GM12878 (cell line): ENCODE measurements around the gene PERM1. TPM values are rescaled to one million over a fixed set of nuclear protein-coding genes. Genes with fewer than 3 reads are reported as not detected.

Source experiments
- ATF7 ChIP-seq: fragments of 450-650 bp; IDR thresholded peaks from 2 replicates; pipeline ENCODE4 v1.6.1; 2016; ENCODE audit warnings: low read depth, mild to moderate bottlenecking
- BCLAF1 ChIP-seq: fragments of 450-650 bp; IDR thresholded peaks from 2 replicates; pipeline ENCODE4 v1.6.1; 2017; ENCODE audit warnings: antibody characterized with exemption, mild to moderate bottlenecking, moderate library complexity
- BHLHE40 ChIP-seq, 2 experiments: fragments of 450-650 bp in 1 of 2; IDR thresholded peaks; 2 replicates each; pipeline ENCODE4 v1.6.1; 2011 to 2017; ENCODE audit warnings: low read depth in 2 of 2, borderline replicate concordance in 1 of 2, improper control_type of control experiment in 1 of 2, low read length in 1 of 2, mild to moderate bottlenecking in 1 of 2
- BMI1 ChIP-seq: fragments of 450-650 bp; IDR thresholded peaks from 2 replicates; pipeline ENCODE4 v1.6.1; 2016; ENCODE audit warnings: mild to moderate bottlenecking, moderate library complexity, borderline replicate concordance
- CREM ChIP-seq: IDR thresholded peaks from 2 replicates; pipeline ENCODE4 v1.6.1; 2014; ENCODE audit warnings: antibody characterized with exemption, low read depth
- CTCF ChIP-seq, 3 experiments: IDR thresholded peaks in 2 of 3; conservative IDR thresholded peaks in 1 of 3; 2 replicates each; pipeline ENCODE4 v1.5.1; 2011; ENCODE audit warnings: low read depth in 3 of 3, low read length in 3 of 3, mild to moderate bottlenecking in 3 of 3, control low read depth in 2 of 3, moderate library complexity in 2 of 3, inconsistent platforms in 1 of 3, mixed read lengths in 1 of 3; ENCODE audit not compliant: control insufficient read depth in 2 of 3, insufficient read depth in 1 of 3; ENCODE audit errors: extremely low read depth in 1 of 3
- DPF2 ChIP-seq: fragments of 450-650 bp; IDR thresholded peaks from 2 replicates; pipeline ENCODE4 v1.6.1; 2017; ENCODE audit warnings: mild to moderate bottlenecking
- EGR1 ChIP-seq, 2 experiments: IDR thresholded peaks; 1 replicate in 1 of 2; 2 replicates in 1 of 2; pipeline ENCODE4 v1.6.1; 2011 to 2012; ENCODE audit warnings: low read depth in 2 of 2, low read length in 2 of 2, borderline replicate concordance in 1 of 2, mild to moderate bottlenecking in 1 of 2, moderate library complexity in 1 of 2
- HCFC1 ChIP-seq: fragments of 150-350 bp; IDR thresholded peaks from 2 replicates; pipeline ENCODE4 v1.6.1; 2014; ENCODE audit warnings: low read length
- IKZF2 ChIP-seq, 2 experiments: fragments of 450-650 bp; IDR thresholded peaks; 2 replicates each; pipeline ENCODE4 v1.6.1; 2017; ENCODE audit warnings: mild to moderate bottlenecking in 2 of 2, moderate library complexity in 2 of 2
- IRF3 ChIP-seq: fragments of 450-650 bp; IDR thresholded peaks from 2 replicates; pipeline ENCODE4 v1.6.1; 2014; ENCODE audit warnings: mild to moderate bottlenecking
- IRF4 ChIP-seq: IDR thresholded peaks from 2 replicates; pipeline ENCODE4 v1.6.1; 2011; ENCODE audit warnings: low read depth, low read length
- KAT2A ChIP-seq: conservative IDR thresholded peaks from 2 replicates; pipeline ENCODE4 v1.6.1; 2011; ENCODE audit warnings: low read depth, low read length; ENCODE audit not compliant: control insufficient read depth
- MEF2A ChIP-seq: IDR thresholded peaks from 2 replicates; pipeline ENCODE4 v1.6.1; 2011; ENCODE audit warnings: low read depth, mild to moderate bottlenecking, low read length, moderate library complexity; ENCODE audit not compliant: insufficient read depth
- MEF2B ChIP-seq: fragments of 450-650 bp; IDR thresholded peaks from 2 replicates; pipeline ENCODE4 v1.6.1; 2018; ENCODE audit warnings: mild to moderate bottlenecking, moderate library complexity; ENCODE audit not compliant: partially characterized antibody, poor library complexity, severe bottlenecking
- MTA3 ChIP-seq: IDR thresholded peaks from 2 replicates; pipeline ENCODE4 v1.6.1; 2012; ENCODE audit warnings: low read length, inconsistent platforms, borderline replicate concordance
- NBN ChIP-seq: fragments of 450-650 bp; IDR thresholded peaks from 2 replicates; pipeline ENCODE4 v1.6.1; 2016
- NFIC ChIP-seq: IDR thresholded peaks from 2 replicates; pipeline ENCODE4 v1.6.1; 2012; ENCODE audit warnings: low read depth, mild to moderate bottlenecking, inconsistent platforms, low read length, moderate library complexity
- NFXL1 ChIP-seq: fragments of 450-650 bp; IDR thresholded peaks from 2 replicates; pipeline ENCODE4 v1.6.1; 2017; ENCODE audit warnings: antibody characterized with exemption, mild to moderate bottlenecking, borderline replicate concordance
- PAX5 ChIP-seq: IDR thresholded peaks from 2 replicates; pipeline ENCODE4 v1.6.1; 2011; ENCODE audit warnings: low read depth, low read length, borderline replicate concordance
- RAD51 ChIP-seq: fragments of 450-650 bp; IDR thresholded peaks from 2 replicates; pipeline ENCODE4 v1.6.1; 2016; ENCODE audit warnings: moderate library complexity, mild to moderate bottlenecking, inconsistent platforms
- REST ChIP-seq: IDR thresholded peaks from 2 replicates; pipeline ENCODE4 v1.6.1; 2012; ENCODE audit warnings: mild to moderate bottlenecking, low read depth, low read length
- SP1 ChIP-seq: IDR thresholded peaks from one replicate; pipeline ENCODE4 v1.6.1; 2011; ENCODE audit warnings: low read depth, low read length
- ZBED1 ChIP-seq: IDR thresholded peaks from 2 replicates; pipeline ENCODE4 v1.6.1; 2016; ENCODE audit warnings: borderline replicate concordance
- polyA plus RNA-seq, 11 experiments: library from polyadenylated mRNA; depleted of rRNA in 4 of 11; unstranded in 6 of 11; stranded (reverse) in 5 of 11; fragments of >200 nt; fragmentation: Nextera tagmentation in 4 of 11; fragmentation: Illumina TruSeq in 1 of 11; extraction: Ambion mirVana in 4 of 11; extraction: Trizol in 1 of 11; gene quantifications; 1 replicate in 1 of 11; 2 replicates in 10 of 11; pipeline versions ENCODE4 v1.2.1 to v1.2.3, GENCODE V29; 2011 to 2016; ENCODE audit warnings: inconsistent platforms in 2 of 11, missing spikeins in 2 of 11, low read depth in 1 of 11
- total RNA-seq, 4 experiments: library from RNA; depleted of rRNA in 3 of 4; stranded (reverse); fragments of >200 nt in 3 of 4; fragmentation: Illumina TruSeq in 1 of 4; extraction: Trizol in 1 of 4; gene quantifications; 2 replicates each; pipeline versions ENCODE4 v1.2.1 to v1.2.3, GENCODE V29; 2013 to 2021

Gene PERM1
- total and polyA plus RNA-seq, 10 of the 15 experiments (the other 5 are each of a cell fraction or from before 2014, with no cell fraction given) = not detected

GRCh38 chr1:992362-992761 is 10.5 kb upstream of the PERM1 start (continued):
- TF ChIP-seq NFIC (no peak), IKZF2 (IDR thresholded peaks at IDR 0.05) (peak; percentile 73; a peak in 3 of 4 replicates), HCFC1 (no peak), SP1 (no peak), BHLHE40 (IDR thresholded peaks at IDR 0.05; ENCODE audit: borderline replicate concordance in 1 of 2, low read depth in 2 of 2, low read length in 1 of 2) (no peak), REST (no peak), IRF3 (no peak), MTA3 (no peak), BMI1 (no peak), ATF7 (peak; percentile 53), KAT2A (no peak), BCLAF1 (no peak), RAD51 (no peak), IRF4 (no peak), ZBED1 (no peak), CTCF (IDR thresholded peaks at IDR 0.05 in 2 of 3, conservative IDR thresholded peaks at IDR 0.05 in 1 of 3; ENCODE audit: control insufficient read depth in 2 of 3, extremely low read depth in 1 of 3, insufficient read depth in 1 of 3, low read depth in 3 of 3, low read length in 3 of 3) (no peak), CREM (0 out of 2 replicates have a peak, but pooled peaks have one; percentile 14), MEF2B (peak; percentile 48), DPF2 (peak; percentile 66; the same call in 1 of the 2 replicates), NBN (peak; percentile 42; the same call in 1 of the 2 replicates), PAX5 (no peak), MEF2A (no peak), EGR1 (IDR thresholded peaks at IDR 0.05; ENCODE audit: borderline replicate concordance in 1 of 2, low read depth in 2 of 2, low read length in 2 of 2) (no peak), NFXL1 (no peak)
